ENCODE data around the gene TAC3. TPM values are rescaled to one million over a fixed set of nuclear protein-coding genes. Genes with fewer than 3 reads are reported as not detected.

TAC3 gene
- total RNA-seq, 1 experiment from 2014 or later, result 6.2 TPM

- Histone ChIP-seq H3K18ac (ENCODE audit: insufficient read length, low read depth, low read length) (no peak overlapping the region), H4K8ac (replicated peaks; ENCODE audit: insufficient read length, low read depth, low read length) (no peak overlapping the region), H3K79me1 (ENCODE audit: insufficient read depth, low read depth, low read length, poor library complexity, severe bottlenecking) (no peaks in the 10 kb centered on the region), H2AFZ (ENCODE audit: low read length) (no peak overlapping the region), H2BK12ac (ENCODE audit: insufficient read length, low read depth, low read length) (no peak overlapping the region), H4K91ac (ENCODE audit: insufficient read length, low read depth, low read length) (no peak overlapping the region), H3K4me2 (ENCODE audit: insufficient read depth, insufficient read length, low read length) (no peak overlapping the region), H3K4ac (ENCODE audit: low read depth, low read length) (no peak overlapping the region), H3K9ac (ENCODE audit: extremely low read depth, insufficient read length, low read length) (no peak overlapping the region), H2AK5ac (ENCODE audit: insufficient read length, low read length) (no peak overlapping the region), H3T11ph (ENCODE audit: low read length) (no peak overlapping the region), H2BK15ac (ENCODE audit: low read depth, low read length) (no peak overlapping the region), H4K5ac (ENCODE audit: insufficient read length, low read depth, low read length) (no peak overlapping the region), H3K27ac (ENCODE audit: insufficient read length, low read depth, low read length) (no peak overlapping the region), H3K9me3 (ENCODE audit: control insufficient read depth, low read depth, low read length) (no peaks in the 10 kb centered on the region), H3K27me3 (ENCODE audit: insufficient read depth, low read length) (no peaks in the 10 kb centered on the region; the same call in 1 of the 2 replicates), H2BK5ac (ENCODE audit: insufficient read length, low read length) (no peak overlapping the region), H3K56ac (ENCODE audit: insufficient read length, low read depth, low read length) (no peak overlapping the region), H2BK120ac (ENCODE audit: low read depth, low read length, poor library complexity, severe bottlenecking) (no peak overlapping the region), H3K4me1 (ENCODE audit: insufficient read depth, low read length) (peaks cover 16% of the 10 kb centered on the region; the same call in 1 of the 2 replicates), H3K23ac (ENCODE audit: insufficient read length, low read depth, low read length) (no peak overlapping the region), H3K14ac (ENCODE audit: insufficient read depth, low read length) (no peak overlapping the region), H2BK20ac (ENCODE audit: low read depth, low read length, poor library complexity, severe bottlenecking) (no peak overlapping the region), H4K20me1 (ENCODE audit: control insufficient read depth, insufficient read depth, insufficient read length) (no peaks in the 10 kb centered on the region), H3K79me2 (ENCODE audit: insufficient read depth, low read length) (no peaks in the 10 kb centered on the region), H3K23me2 (ENCODE audit: insufficient read length, low read depth, low read length, poor library complexity, severe bottlenecking) (no peaks in the 10 kb centered on the region)
- peak; percentile 57 for TF ChIP-seq CTCF (conservative IDR thresholded peaks at IDR 0.05)
- Mint-ChIP-seq H3K27me3 (ENCODE audit: low read depth) (peaks cover 6% of the 10 kb centered on the region), H3K4me1 (peaks cover 49 to 81% of the 10 kb centered on the region in 2 experiments), H3K27ac (peak overlapping the region in 2 of 3 experiments; percentile 12 to 63; a peak in 2 of 7 replicates), H3K36me3 (ENCODE audit: insufficient read depth in 1 of 3, low read depth in 3 of 3) (peaks cover 0 to 2% (median 0%) of the 10 kb centered on the region in 3 experiments; a peak in 2 of 7 replicates), H3K4me3 (peak overlapping the region in 1 of 2 experiments; percentile 15; a peak in 1 of 5 replicates), H3K9me3 (no peaks in the 10 kb centered on the region)
- no CpG with 5 or more reads among the region's 7 CpGs for WGBS (ENCODE audit: extremely low coverage, insufficient read length, low lambda C conversion rate)
- DNase-seq, result no peak
Observed at GRCh38 chr12:57012600-57013465, 3.5 kb downstream of the TAC3 start.

Data from H9 (cell line).